Gastroesophageal sphincter (tissue), 4 donors: ENCODE measurements around the gene KLHL29. TPM values are rescaled to one million over a fixed set of nuclear protein-coding genes. Genes with fewer than 3 reads are reported as not detected.
"Not testable (repeated sequence)": the region's sequence is repeated elsewhere in the genome, so short reads cannot be mapped to it uniquely, and the experiment has no call there.

Experiments used
- ATAC-seq: fragments of 150-250 bp; one replicate; pipeline ENCODE4 v1.9.1; 2016; ENCODE audit warnings: mild to moderate bottlenecking, moderate library complexity
- H3K27ac ChIP-seq, 4 donors: fragments of 200-600 bp; sonication (generic) in 3 of 4; 1 replicate in 3 of 4; 2 replicates in 1 of 4; pipeline ENCODE4 v1.5.1; 2016 to 2019
- H3K27me3 ChIP-seq: fragments of 200-600 bp; sonication (generic); one replicate; pipeline ENCODE4 v1.5.1; 2019
- H3K36me3 ChIP-seq, 2 donors: fragments of 200-600 bp; sonication (generic); one replicate each; pipeline ENCODE4 v1.5.1; 2019; ENCODE audit warnings: control low read depth in 1 of 2
- H3K4me1 ChIP-seq, 3 donors: fragments of 200-600 bp; sonication (generic); 1 replicate in 2 of 3; 2 replicates in 1 of 3; pipeline ENCODE4 v1.5.1; 2016 to 2019; ENCODE audit warnings: control low read depth in 2 of 3
- H3K4me3 ChIP-seq, 2 donors: fragments of 200-600 bp; sonication (generic); one replicate each; pipeline ENCODE4 v1.5.1; 2019; ENCODE audit warnings: mild to moderate bottlenecking in 1 of 2, moderate library complexity in 1 of 2
- H3K9me3 ChIP-seq, 3 donors: fragments of 200-600 bp; sonication (generic); one replicate each; pipeline ENCODE4 v1.5.1; 2017 to 2019; ENCODE audit warnings: control low read depth in 2 of 3
- CTCF ChIP-seq, 4 experiments: fragments of 200-600 bp in 2 of 4; fragments of 450-650 bp in 2 of 4; sonication (generic) in 1 of 4; IDR thresholded peaks; one replicate each; pipeline ENCODE4 v1.5.1; 2017 to 2019; ENCODE audit warnings: antibody characterized with exemption in 4 of 4, mild to moderate bottlenecking in 2 of 4, moderate library complexity in 2 of 4
- EP300 ChIP-seq: sonication (generic); formaldehyde crosslinking; IDR thresholded peaks from one replicate; pipeline ENCODE4 v1.6.1; 2017; ENCODE audit warnings: antibody characterized with exemption, mild to moderate bottlenecking
- POLR2A ChIP-seq, 2 donors: fragments of 450-650 bp; IDR thresholded peaks; one replicate each; pipeline ENCODE4 v1.6.1; 2017; ENCODE audit warnings: antibody characterized with exemption in 2 of 2, mild to moderate bottlenecking in 2 of 2, moderate library complexity in 1 of 2
- POLR2AphosphoS5 ChIP-seq: sonication (generic); formaldehyde crosslinking; IDR thresholded peaks from one replicate; pipeline ENCODE4 v1.6.1; 2017; ENCODE audit warnings: antibody characterized with exemption
- WGBS, 2 donors: methylation state at CpG; one replicate each; pipeline ENCODE4 v1.1.5; 2018; ENCODE audit warnings: low coverage in 1 of 2; 5-methylcytosine and 5-hydroxymethylcytosine counted together
- total RNA-seq, 4 donors: library from RNA; depleted of rRNA; stranded (reverse); fragments of >200 nt; gene quantifications; one replicate each; pipeline ENCODE4 v1.1.0, GENCODE V29; 2016

Gene KLHL29
- total RNA-seq, 4 donors from 2014 or later = 15.2 to 31.5 (median 24.2) TPM

- Histone ChIP-seq H3K4me3 (peak overlapping the region; percentile 80 to 93), H3K9me3 (no peaks in the 10 kb centered on the region), H3K4me1 (peaks cover 0 to 60% (median 0%) of the 10 kb centered on the region in 3 donors), H3K27me3 (no peaks in the 10 kb centered on the region), H3K36me3 (peaks cover 0 to 4% of the 10 kb centered on the region in 2 donors), H3K27ac (peak overlapping the region in 3 of 4 donors; percentile 94 to 95 (median 94))
- WGBS, 2 donors = 7 to 17% methylated on average over 2 to 9 of the region's 9 CpGs
- TF ChIP-seq POLR2A (IDR thresholded peaks at IDR 0.05) = no peak
- no peak for TF ChIP-seq POLR2AphosphoS5
- no peak for TF ChIP-seq EP300
- ATAC-seq = no peak
Observed at GRCh38 chr2:23387221-23387550, 2.2 kb downstream of the KLHL29 start.

GRCh38 chr2:23387845-23388244 is 2.9 kb downstream of the KLHL29 start:
- Histone ChIP-seq H3K9me3 (no peaks in the 10 kb centered on the region), H3K4me3 (peak overlapping the region in 1 of 2 donors; percentile 93), H3K4me1 (peaks cover 0 to 63% (median 0%) of the 10 kb centered on the region in 3 donors), H3K36me3 (peaks cover 0 to 4% of the 10 kb centered on the region in 2 donors), H3K27me3 (no peaks in the 10 kb centered on the region), H3K27ac (no peak overlapping the region)
- 67 to 70% methylated on average over 3 of the region's 3 CpGs for WGBS, 2 donors
- ATAC-seq = no peak
- no peak for TF ChIP-seq CTCF (IDR thresholded peaks at IDR 0.05)
- no peak for TF ChIP-seq EP300
- TF ChIP-seq POLR2AphosphoS5 = no peak
- no peak for TF ChIP-seq POLR2A (IDR thresholded peaks at IDR 0.05)

- H3K36me3 ChIP-seq = peaks cover 0 to 4% of the 10 kb centered on the region in 2 donors
- no peak overlapping the region for H3K27ac ChIP-seq
- H3K27me3 ChIP-seq = no peaks in the 10 kb centered on the region
- TF ChIP-seq POLR2AphosphoS5 (no peak), EP300 (no peak), CTCF (IDR thresholded peaks at IDR 0.05) (no peak)
- no peak overlapping the region for H3K4me3 ChIP-seq
- no peaks in the 10 kb centered on the region for H3K9me3 ChIP-seq
- 86 to 92% methylated on average over 3 of the region's 3 CpGs for WGBS, 2 donors
- peaks cover 0 to 67% (median 0%) of the 10 kb centered on the region in 3 donors for H3K4me1 ChIP-seq
- ATAC-seq = no peak
Observed at GRCh38 chr2:23388294-23388693, 3.3 kb downstream of the KLHL29 start.

- TF ChIP-seq CTCF (IDR thresholded peaks at IDR 0.05) (no peak), POLR2A (IDR thresholded peaks at IDR 0.05) (no peak), EP300 (no peak), POLR2AphosphoS5 (no peak)
- H3K4me1 ChIP-seq = peaks cover 0 to 73% (median 0%) of the 10 kb centered on the region in 3 donors
- H3K27me3 ChIP-seq = no peaks in the 10 kb centered on the region
- peaks cover 0 to 4% of the 10 kb centered on the region in 2 donors for H3K36me3 ChIP-seq
- no peak overlapping the region for H3K4me3 ChIP-seq
- H3K9me3 ChIP-seq = no peaks in the 10 kb centered on the region
- no peak overlapping the region for H3K27ac ChIP-seq
- no peak for ATAC-seq
- WGBS, 2 donors = 87 to 100% methylated on average over 2 to 3 of the region's 4 CpGs
Observed at GRCh38 chr2:23388756-23389514, 4.0 kb downstream of the KLHL29 start.

- no peak for TF ChIP-seq EP300
- TF ChIP-seq POLR2AphosphoS5 = no peak
- no peak for TF ChIP-seq POLR2A (IDR thresholded peaks at IDR 0.05)
- no peak for TF ChIP-seq CTCF (IDR thresholded peaks at IDR 0.05)
- peaks cover 0 to 73% (median 0%) of the 10 kb centered on the region in 3 donors for H3K4me1 ChIP-seq
- H3K4me3 ChIP-seq = no peak overlapping the region
- ATAC-seq = no peak
- H3K27ac ChIP-seq = no peak overlapping the region
- H3K36me3 ChIP-seq = peaks cover 0 to 4% of the 10 kb centered on the region in 2 donors
- H3K27me3 ChIP-seq = no peaks in the 10 kb centered on the region
- H3K9me3 ChIP-seq = no peaks in the 10 kb centered on the region
- 75 to 87% methylated on average over 9 to 11 of the region's 11 CpGs for WGBS, 2 donors
Observed at GRCh38 chr2:23390152-23390551, 5.2 kb downstream of the KLHL29 start.

- H3K9me3 ChIP-seq, H3K4me3 ChIP-seq, ATAC-seq, H3K27me3 ChIP-seq, H3K27ac ChIP-seq, H3K36me3 ChIP-seq: not testable (repeated sequence)
- 88 to 100% methylated on average over 4 to 10 of the region's 10 CpGs for WGBS, 2 donors
- H3K4me1 ChIP-seq = peaks cover 0 to 67% (median 0%) of the 10 kb centered on the region in 3 donors
Observed at GRCh38 chr2:23391237-23391736, 6.3 kb downstream of the KLHL29 start.
